ENCODE results near the gene SARS2.
"Not testable (repeated sequence)": the region's sequence is repeated elsewhere in the genome, so short reads cannot be mapped to it uniquely, and the experiment has no call there.

The SARS2 gene

DNA sequence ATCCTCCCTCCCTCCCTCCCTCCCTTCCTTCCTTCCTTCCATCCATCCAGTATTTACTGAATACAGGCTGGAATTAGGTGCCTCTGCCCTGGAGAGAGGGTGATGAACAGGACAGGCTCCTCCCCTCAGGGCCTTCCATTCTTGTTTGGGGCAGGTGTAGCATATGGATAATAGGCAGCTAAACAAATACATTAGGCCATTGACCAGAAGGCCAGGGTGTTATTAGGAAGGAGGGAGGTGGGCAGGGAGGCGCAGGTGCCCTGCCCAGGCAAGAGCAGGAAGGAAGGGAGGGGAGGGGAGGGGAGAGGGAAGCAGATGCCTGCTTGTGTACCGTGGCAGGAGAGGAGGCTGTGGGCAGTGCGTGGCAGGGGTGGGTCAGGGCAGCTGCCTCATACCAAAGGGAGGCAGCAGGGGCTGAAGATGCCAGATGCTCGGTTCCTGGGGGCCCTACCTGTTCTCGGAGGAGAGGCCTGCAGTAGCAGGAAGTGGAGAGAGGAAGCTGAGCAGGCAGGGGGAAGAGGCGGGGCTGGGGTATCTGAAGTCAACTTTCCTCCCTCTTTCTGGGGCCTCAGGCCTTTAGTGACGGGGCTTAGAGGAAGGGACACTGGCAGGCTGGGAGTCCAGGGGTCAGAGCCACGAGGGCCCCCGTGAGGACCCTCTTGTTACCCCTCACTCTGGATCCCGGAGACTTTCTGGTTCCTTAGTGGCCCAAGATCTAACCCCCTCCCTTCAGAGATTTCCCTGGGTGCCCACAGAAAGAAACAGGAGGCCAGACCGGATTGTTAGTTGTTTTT, 52.6 kb downstream of the SARS2 start, which contains the start of gene RINL:
TSS of gene RINL (minus strand) at position 495 of the 794 bp plus-strand sequence. CDS start 1,533 bp downstream, outside the sequence.
- H3K27me3 ChIP-seq (ENCODE audit: control insufficient read depth, insufficient read depth, low read length), result no peaks in the 10 kb centered on the region
- H3K4me1 ChIP-seq (ENCODE audit: control insufficient read depth, insufficient read depth, low read length), result peaks cover 12% of the 10 kb centered on the region
- H3K36me3 ChIP-seq (ENCODE audit: control insufficient read depth, insufficient read depth, low read length), result no peaks in the 10 kb centered on the region
- peak within 1 kb of the TSS; percentile 66 for H3K9ac ChIP-seq (ENCODE audit: low read length)
- H3K4me3 ChIP-seq (ENCODE audit: low read length), result no peak within 1 kb of the TSS
- no peaks in the 10 kb centered on the region for H3K9me3 ChIP-seq (ENCODE audit: control insufficient read depth, low read length)

DNA sequence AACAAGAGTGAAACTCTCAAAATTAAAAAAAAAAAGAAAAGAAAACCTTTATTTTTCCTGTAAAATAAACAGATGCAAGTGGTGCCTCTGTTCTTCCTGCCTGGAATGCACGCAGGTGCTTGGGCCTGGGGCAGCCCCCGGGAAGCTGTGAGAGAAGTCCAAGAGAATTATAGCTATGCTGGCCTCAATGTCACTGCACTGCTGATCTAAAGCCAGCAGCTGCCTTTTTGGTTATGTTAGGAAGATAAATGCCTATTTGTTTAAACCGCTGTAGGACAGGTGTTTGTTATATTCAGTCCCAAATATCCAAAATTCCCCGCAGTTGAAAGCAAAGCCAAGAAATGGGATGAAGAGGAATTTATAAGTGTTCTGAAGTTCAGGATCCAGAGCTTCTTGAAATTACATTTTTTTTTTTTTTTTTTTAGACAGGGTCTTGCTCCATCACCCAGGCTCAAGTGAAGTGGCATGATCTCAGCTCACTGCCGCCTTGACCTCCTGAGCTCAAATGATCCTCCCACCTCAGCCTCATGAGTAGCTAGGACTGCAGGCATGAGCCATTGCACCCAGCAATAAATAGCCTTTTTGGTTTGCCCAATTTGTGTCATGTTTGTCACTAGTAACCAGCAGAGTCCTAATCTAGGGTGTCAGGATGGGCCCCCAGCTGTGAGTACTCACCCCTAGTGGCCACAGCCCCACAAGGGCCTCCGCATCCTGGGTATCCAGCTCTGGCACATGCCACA, 54.7 kb downstream of the SARS2 start:
- no peaks in the 10 kb centered on the region for H3K36me3 ChIP-seq (ENCODE audit: control insufficient read depth, insufficient read depth, low read length)
- no peaks in the 10 kb centered on the region for H3K27me3 ChIP-seq (ENCODE audit: control insufficient read depth, insufficient read depth, low read length)
- H3K4me1 ChIP-seq (ENCODE audit: control insufficient read depth, insufficient read depth, low read length), result peaks cover 12% of the 10 kb centered on the region
- no peaks in the 10 kb centered on the region for H3K9me3 ChIP-seq (ENCODE audit: control insufficient read depth, low read length)
- no peak overlapping the region for H3K9ac ChIP-seq (ENCODE audit: low read length)
- H3K4me3 ChIP-seq (ENCODE audit: low read length), result no peak overlapping the region

DNA sequence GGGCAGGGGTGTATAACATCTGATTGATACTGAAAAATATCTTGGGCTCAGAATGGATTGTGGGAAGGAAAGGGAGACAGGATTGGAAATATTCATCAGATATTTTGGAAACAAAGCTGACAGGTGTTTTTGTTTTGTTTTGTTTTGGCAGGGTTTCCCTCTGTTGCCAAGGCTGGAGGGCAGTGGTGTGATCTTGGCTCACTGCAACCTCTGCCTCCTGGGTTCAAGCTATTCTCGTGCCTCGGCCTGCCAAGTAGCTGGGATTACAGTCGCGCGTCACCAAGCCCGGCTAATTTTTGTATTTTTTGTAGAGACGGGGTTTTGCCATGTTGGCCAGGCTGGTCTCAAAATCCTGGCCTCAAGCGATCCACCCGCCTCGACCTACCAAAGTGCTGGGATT, 57.2 kb downstream of the SARS2 start:
- not testable (repeated sequence) for H3K9ac ChIP-seq (ENCODE audit: low read length); H3K36me3 ChIP-seq (ENCODE audit: control insufficient read depth, insufficient read depth, low read length); H3K27me3 ChIP-seq (ENCODE audit: control insufficient read depth, insufficient read depth, low read length); H3K9me3 ChIP-seq (ENCODE audit: control insufficient read depth, low read length); H3K4me3 ChIP-seq (ENCODE audit: low read length)
- H3K4me1 ChIP-seq (ENCODE audit: control insufficient read depth, insufficient read depth, low read length), result peaks cover 24% of the 10 kb centered on the region

DNA sequence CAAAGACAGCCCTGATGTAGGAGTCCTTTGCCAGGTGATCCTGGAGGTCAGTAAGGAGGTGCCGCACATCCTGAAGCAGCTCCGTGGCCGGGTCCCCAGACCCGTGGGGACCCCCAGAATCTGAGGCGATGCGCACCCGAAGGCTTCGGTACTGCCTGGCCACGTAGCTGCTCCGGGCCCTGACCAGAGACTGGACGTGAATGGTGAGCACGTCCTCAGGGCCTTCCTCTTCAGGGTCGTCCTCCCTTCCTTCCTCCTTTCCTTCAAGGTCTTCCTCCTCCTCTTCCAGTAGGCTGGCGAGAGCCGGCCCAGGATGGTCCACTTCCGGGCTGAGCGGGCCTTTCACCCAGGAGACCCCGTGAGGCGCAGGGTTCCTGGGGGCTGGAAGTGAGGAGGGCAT, 60.0 kb downstream of the SARS2 start:
- no peaks in the 10 kb centered on the region for H3K27me3 ChIP-seq (ENCODE audit: control insufficient read depth, insufficient read depth, low read length)
- no peaks in the 10 kb centered on the region for H3K36me3 ChIP-seq (ENCODE audit: control insufficient read depth, insufficient read depth, low read length)
- H3K4me1 ChIP-seq (ENCODE audit: control insufficient read depth, insufficient read depth, low read length), result peaks cover 21% of the 10 kb centered on the region
- H3K4me3 ChIP-seq (ENCODE audit: low read length), result no peak overlapping the region
- no peaks in the 10 kb centered on the region for H3K9me3 ChIP-seq (ENCODE audit: control insufficient read depth, low read length)
- H3K9ac ChIP-seq (ENCODE audit: low read length), result no peak overlapping the region

DNA sequence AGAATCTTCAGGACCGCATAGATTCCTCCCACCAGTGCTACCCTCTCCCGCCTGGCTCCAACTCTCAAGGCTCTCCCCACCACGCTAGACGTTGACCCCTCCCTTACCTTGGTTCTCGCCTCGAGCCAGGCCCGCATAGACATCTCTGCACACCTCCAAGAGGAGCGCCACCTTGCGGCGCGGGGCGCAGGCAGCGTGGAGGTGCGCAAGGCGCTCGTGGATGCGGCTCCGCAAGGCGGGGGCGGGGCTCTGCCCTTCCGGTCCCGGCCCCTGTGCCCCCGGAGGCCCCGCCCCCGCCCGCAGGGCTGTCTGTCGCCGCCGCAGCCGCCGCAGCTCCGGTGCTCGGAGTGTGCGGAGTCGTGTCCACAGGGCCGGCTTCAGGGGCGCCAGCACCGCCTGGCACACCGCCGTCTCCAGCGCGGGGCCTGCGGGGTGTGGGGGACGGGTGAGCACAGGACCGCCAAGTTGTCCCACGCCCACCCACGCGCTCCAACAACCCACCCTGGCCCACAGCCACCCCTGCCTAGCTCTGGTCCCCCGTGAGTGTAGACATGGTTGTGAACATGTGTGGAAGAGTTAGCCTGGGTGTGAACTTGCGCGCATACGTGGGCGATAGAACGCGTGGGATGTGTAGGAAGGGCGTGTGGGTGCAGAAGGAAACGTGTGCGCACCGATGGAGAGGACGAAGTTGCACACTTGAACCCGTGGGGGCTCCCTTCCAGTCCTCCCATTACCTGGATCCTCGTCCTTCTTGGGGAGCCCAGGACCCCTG, 60.5 kb downstream of the SARS2 start:
- no peaks in the 10 kb centered on the region for H3K36me3 ChIP-seq (ENCODE audit: control insufficient read depth, insufficient read depth, low read length)
- peaks cover 27% of the 10 kb centered on the region for H3K4me1 ChIP-seq (ENCODE audit: control insufficient read depth, insufficient read depth, low read length)
- peak overlapping the region; percentile 66 for H3K9ac ChIP-seq (ENCODE audit: low read length)

DNA sequence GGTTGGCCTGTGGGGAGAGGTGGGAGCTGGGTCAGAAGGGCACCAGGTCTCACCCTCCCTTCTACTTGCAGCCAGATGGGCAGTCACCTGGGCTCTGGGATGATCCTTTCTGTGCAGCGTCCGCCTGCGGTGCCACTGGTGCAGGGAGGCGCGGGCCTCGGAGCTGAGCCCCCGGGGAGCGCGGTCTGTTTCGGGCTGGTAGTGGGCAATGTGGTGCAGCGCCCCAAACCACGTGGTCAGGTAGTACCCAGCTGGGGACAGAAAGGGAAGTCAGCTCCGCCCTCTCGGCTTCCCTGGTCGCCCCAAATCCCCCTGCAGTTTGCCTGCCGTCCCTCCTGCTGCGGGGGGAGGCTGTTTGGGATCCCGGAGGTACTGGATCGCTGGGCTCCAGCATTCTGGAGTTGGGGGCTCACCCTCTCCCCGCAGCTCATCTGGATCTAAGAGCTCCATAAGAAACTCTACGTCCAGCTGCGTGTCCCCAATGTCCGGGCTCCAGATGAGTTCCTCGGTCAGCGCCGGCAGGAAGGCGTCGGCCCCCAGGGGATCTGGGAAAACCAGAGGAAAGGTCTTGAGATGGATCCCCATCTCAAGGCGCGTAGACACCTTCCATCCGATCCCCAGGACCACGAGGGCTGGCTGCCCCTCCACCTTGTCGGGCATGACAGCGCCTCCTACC, 61.3 kb downstream of the SARS2 start:
- Histone ChIP-seq H3K9ac (ENCODE audit: low read length) (peak overlapping the region; percentile 66), H3K36me3 (ENCODE audit: control insufficient read depth, insufficient read depth, low read length) (no peaks in the 10 kb centered on the region)

More for the DNA sequence above, 60.5 kb downstream of the SARS2 start:
- Histone ChIP-seq H3K27me3 (ENCODE audit: control insufficient read depth, insufficient read depth, low read length) (no peaks in the 10 kb centered on the region), H3K4me3 (ENCODE audit: low read length) (peak overlapping the region; percentile 12), H3K9me3 (ENCODE audit: control insufficient read depth, low read length) (no peaks in the 10 kb centered on the region)

DNA sequence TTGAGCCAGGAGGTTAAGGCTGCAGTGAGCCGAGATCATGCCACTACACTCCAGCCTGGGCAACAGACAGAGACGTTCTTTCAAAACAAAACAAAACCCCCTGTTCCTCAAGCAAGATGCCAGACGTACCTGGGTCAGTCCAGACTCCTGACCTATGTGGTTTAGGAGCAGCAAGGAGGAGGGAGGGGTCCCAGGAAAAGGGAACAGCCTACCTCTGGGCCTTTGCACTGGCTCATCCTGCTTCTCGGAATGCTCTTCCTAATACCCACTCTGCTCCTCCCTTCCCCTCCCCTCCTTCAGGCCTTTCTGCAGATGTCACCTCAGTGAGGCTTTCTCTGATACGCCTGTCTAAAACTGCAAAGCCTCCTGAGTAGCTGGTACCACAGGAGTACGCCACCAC, 62.0 kb downstream of the SARS2 start:
- Histone ChIP-seq H3K9me3 (ENCODE audit: control insufficient read depth, low read length) (no peaks in the 10 kb centered on the region), H3K4me1 (ENCODE audit: control insufficient read depth, insufficient read depth, low read length) (peaks cover 35% of the 10 kb centered on the region), H3K27me3 (ENCODE audit: control insufficient read depth, insufficient read depth, low read length) (no peaks in the 10 kb centered on the region), H3K4me3 (ENCODE audit: low read length) (no peak overlapping the region), H3K36me3 (ENCODE audit: control insufficient read depth, insufficient read depth, low read length) (no peaks in the 10 kb centered on the region), H3K9ac (ENCODE audit: low read length) (no peak overlapping the region)

More for the DNA sequence above, 61.3 kb downstream of the SARS2 start:
- Histone ChIP-seq H3K9me3 (ENCODE audit: control insufficient read depth, low read length) (no peaks in the 10 kb centered on the region), H3K4me3 (ENCODE audit: low read length) (peak overlapping the region; percentile 12), H3K27me3 (ENCODE audit: control insufficient read depth, insufficient read depth, low read length) (no peaks in the 10 kb centered on the region), H3K4me1 (ENCODE audit: control insufficient read depth, insufficient read depth, low read length) (peaks cover 34% of the 10 kb centered on the region)

DNA sequence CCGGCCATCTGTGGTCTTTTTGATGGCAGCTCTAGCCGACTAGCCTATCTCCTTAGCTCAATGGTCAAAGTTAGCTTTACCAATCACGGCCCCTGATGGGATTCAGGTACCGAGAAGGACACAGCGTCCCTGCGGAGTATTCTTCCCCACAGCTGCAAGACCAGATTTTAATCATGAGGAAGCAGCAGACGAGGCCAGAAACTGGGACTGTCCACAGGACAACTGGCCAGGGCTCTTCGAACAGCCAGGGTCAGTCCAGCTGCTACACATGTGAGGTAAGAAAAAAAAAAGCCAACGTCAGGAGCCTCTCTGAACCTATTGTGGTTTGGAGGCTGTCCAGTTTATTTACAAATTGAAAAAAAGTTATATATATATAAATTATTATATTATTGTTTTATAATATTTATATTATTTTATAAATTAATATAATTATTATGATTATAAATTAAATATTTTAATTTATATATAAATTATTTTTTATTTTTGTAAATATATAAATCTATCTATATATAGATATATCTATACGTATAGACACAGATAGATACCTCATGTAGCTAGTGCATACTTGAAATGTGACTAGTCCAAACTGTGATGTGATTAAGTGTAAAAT, 63.3 kb downstream of the SARS2 start:
- Histone ChIP-seq H3K9me3 (ENCODE audit: control insufficient read depth, low read length) (no peaks in the 10 kb centered on the region), H3K4me3 (ENCODE audit: low read length) (no peak overlapping the region), H3K27me3 (ENCODE audit: control insufficient read depth, insufficient read depth, low read length) (no peaks in the 10 kb centered on the region), H3K4me1 (ENCODE audit: control insufficient read depth, insufficient read depth, low read length) (peaks cover 44% of the 10 kb centered on the region), H3K36me3 (ENCODE audit: control insufficient read depth, insufficient read depth, low read length) (no peaks in the 10 kb centered on the region), H3K9ac (ENCODE audit: low read length) (no peak overlapping the region)

All from mucosa of stomach (tissue), 1 donor.